Hippocampal formation (tissue), 2 donors: ENCODE measurements around the gene CTSD.

Experiments used
- DNase-seq, 2 donors: peaks; one replicate each; lab custom pipeline; 2025; lab: John Stamatoyannopoulos, UW

The CTSD gene

GRCh38 chr11:1782831-1783724 lies 19.4 kb upstream of the CTSD start:
- DNase-seq, result no peak

- no peak for DNase-seq
These were observed 18.4 kb upstream of the CTSD start for GRCh38 chr11:1782031-1782590.

- DNase-seq, result no peak
These were observed 17.9 kb upstream of the CTSD start for GRCh38 chr11:1781593-1781975.

- peak in 1 of 2 donors; percentile 34 for DNase-seq
These were observed 17.2 kb upstream of the CTSD start for GRCh38 chr11:1780700-1781592.

GRCh38 chr11:1779806-1780699 lies 16.3 kb upstream of the CTSD start:
- no peak for DNase-seq

GRCh38 chr11:1779034-1779805 lies 15.5 kb upstream of the CTSD start:
- no peak for DNase-seq

GRCh38 chr11:1778141-1778911 lies 14.6 kb upstream of the CTSD start:
- no peak for DNase-seq

- no peak for DNase-seq
These were observed 14.0 kb upstream of the CTSD start for GRCh38 chr11:1777737-1778136.

GRCh38 chr11:1776944-1777715 lies 13.4 kb upstream of the CTSD start:
- DNase-seq, result no peak

GRCh38 chr11:1776331-1776851 lies 12.7 kb upstream of the CTSD start:
- no peak for DNase-seq

GRCh38 chr11:1774886-1775285 lies 11.2 kb upstream of the CTSD start:
- DNase-seq, result no peak

GRCh38 chr11:1773994-1774550 lies 10.3 kb upstream of the CTSD start:
- no peak for DNase-seq

- no peak for DNase-seq
These were observed 9.6 kb upstream of the CTSD start for GRCh38 chr11:1773131-1773993.

- no peak for DNase-seq
These were observed 8.8 kb upstream of the CTSD start for GRCh38 chr11:1772270-1773130.

- DNase-seq, result no peak
These were observed 8.0 kb upstream of the CTSD start for GRCh38 chr11:1771700-1772099.

GRCh38 chr11:1771273-1771672 lies 7.5 kb upstream of the CTSD start:
- DNase-seq, result no peak

GRCh38 chr11:1770528-1770927 lies 6.8 kb upstream of the CTSD start:
- no peak for DNase-seq
